ENCODE measurements around the gene TXLNG.

Gene TXLNG

DNA sequence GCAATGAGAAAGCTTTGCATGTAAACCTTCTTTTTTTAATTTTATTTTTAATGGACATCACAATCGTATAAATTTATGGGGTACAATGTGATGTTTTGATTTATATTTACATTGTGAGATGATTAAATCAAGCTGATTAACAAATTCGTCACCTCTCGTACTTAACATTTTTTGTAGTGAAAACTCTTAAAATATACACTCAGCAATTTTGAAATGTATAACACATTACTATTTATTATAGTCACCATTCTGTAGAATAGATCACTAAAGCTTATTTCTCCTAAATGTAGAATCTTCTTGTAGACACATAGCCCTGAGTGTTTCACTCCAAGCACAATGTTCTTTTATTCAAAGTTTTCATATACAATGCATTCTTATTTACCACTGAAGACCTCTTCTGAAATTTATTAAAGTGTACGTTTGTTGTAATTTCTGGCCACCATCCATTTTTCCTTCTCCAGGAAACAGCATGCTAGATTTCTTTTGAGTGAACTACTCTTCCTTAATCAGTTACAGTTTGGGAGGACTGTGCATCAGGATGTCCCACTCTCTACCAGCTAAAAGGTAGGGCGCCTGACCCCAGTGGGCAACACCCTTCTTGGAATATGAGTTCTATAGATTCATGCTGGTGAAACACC lies 88.3 kb downstream of the TXLNG start:
- no peak for DNase-seq (ENCODE audit: low read depth)

- DNase-seq (ENCODE audit: low read depth) = no peak
Observed at GRCh38 chrX:16876696-16877095, 90.4 kb downstream of the TXLNG start.

GRCh38 chrX:16882169-16882568 lies 95.9 kb downstream of the TXLNG start:
- DNase-seq (ENCODE audit: low read depth) = no peak

- no peak for DNase-seq (ENCODE audit: low read depth)
Observed at GRCh38 chrX:16882702-16883486, 96.6 kb downstream of the TXLNG start.

DNA sequence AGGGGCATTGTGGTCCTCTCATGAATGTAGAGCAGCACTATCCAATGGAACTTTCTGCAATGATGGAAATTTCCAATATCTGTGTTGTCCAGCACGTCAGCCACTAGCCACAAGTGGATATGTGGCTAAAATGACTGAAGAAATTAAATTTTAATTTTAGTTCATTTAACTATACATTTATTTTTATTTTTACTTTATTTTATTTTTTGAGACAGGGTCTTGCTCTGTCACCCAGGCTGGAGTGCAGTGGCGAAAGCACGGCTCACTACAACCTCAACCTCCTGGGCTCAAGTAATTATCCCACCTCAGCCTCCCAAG lies 97.2 kb downstream of the TXLNG start:
- no peak for DNase-seq (ENCODE audit: low read depth)

DNA sequence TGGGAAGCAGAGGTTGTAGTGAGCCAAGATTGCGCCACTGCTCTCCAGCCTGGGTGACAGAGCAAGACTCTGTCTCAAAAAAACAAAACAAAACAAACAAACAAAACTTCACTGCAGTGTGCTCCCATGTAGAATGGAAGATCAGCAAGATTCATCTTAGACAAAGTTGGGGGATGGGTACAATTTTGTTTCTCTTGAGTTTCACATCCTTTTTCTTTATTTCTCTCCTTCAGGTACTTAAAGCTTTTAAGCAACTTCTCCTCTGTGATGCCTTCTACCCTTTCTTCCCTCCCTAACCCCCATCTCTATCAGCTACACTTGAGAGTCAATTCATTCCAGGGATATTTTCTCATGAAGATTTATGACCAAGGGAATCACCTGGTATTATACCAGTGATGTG lies 99.4 kb downstream of the TXLNG start:
- DNase-seq (ENCODE audit: low read depth) = no peak

DNA sequence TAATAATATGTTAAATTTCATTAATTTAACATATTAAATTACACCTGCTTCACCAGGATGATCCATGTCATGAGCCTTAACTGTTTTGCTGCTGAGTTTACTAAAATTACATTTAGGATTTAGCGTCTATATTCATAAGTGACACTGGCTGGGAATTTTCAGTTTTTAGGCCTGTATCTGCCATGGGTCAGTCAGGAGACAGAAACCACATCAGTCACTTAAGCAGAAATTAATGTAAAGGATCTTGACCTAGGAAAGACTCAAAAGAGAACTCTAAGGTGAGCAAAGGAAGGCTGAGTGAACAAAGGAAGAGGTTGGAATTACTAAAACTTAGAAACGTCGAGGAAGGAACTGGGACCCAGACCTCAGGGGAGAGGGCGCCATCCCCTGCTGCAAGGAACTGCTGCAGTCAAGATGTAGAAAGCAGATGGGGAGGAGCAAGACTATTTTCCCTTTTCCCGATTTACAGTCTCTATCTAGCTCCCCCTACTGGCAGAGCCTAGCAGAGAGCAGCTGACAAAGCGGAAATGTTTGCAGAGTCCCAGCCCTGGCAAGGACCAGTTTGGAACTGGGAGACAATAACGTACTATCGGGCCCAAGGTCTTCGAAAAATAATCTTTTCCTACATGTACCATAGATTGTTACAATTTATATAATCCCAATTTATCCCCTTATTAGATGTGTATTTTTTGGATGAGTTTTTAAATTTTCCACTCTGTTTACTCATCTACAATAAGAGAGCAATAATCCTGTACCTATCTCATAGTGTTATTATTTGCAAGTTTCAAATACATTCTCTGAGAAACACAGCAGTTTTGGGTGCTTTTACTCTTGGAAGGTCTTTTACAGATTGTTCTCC lies 106.5 kb downstream of the TXLNG start:
- DNase-seq (ENCODE audit: low read depth) = no peak
